Middle frontal gyrus (tissue), 1 donor: Measurements from ENCODE around the gene CPB1.

Experiments
- DNase-seq: peaks from one replicate; pipeline ENCODE4 v3.0.0-alpha.2; 2015; ENCODE audit warnings: low spot score; ENCODE audit errors: extremely low spot score

CPB1 gene

GRCh38 chr3:148829926-148830325 is 2.3 kb downstream of the CPB1 start:
- no peak for DNase-seq

- DNase-seq, result no peak
These were observed 5.6 kb downstream of the CPB1 start for GRCh38 chr3:148833223-148833622.

GRCh38 chr3:148839805-148840204 is 12.2 kb downstream of the CPB1 start:
- no peak for DNase-seq

- DNase-seq, result no peak
These were observed 12.8 kb downstream of the CPB1 start for GRCh38 chr3:148840451-148840850.

GRCh38 chr3:148845756-148846395 is 18.3 kb downstream of the CPB1 start:
- DNase-seq, result no peak

GRCh38 chr3:148847351-148847750 is 19.7 kb downstream of the CPB1 start:
- DNase-seq, result no peak

GRCh38 chr3:148848410-148848809 is 20.8 kb downstream of the CPB1 start:
- DNase-seq, result no peak

- DNase-seq, result no peak
These were observed 24.8 kb downstream of the CPB1 start for GRCh38 chr3:148852271-148852992.

- no peak for DNase-seq
These were observed 25.5 kb downstream of the CPB1 start for GRCh38 chr3:148853076-148853475.

- DNase-seq, result no peak
These were observed 26.4 kb downstream of the CPB1 start for GRCh38 chr3:148854061-148854460.

GRCh38 chr3:148856384-148856783 is 28.8 kb downstream of the CPB1 start:
- DNase-seq, result no peak

- no peak for DNase-seq
These were observed 29.7 kb downstream of the CPB1 start for GRCh38 chr3:148857316-148857715.

- DNase-seq, result no peak
These were observed 33.8 kb downstream of the CPB1 start for GRCh38 chr3:148861277-148861869.

GRCh38 chr3:148863297-148863696 is 35.7 kb downstream of the CPB1 start:
- no peak for DNase-seq

- no peak for DNase-seq
These were observed 36.2 kb downstream of the CPB1 start for GRCh38 chr3:148863814-148864213.

- DNase-seq, result no peak
These were observed 37.4 kb downstream of the CPB1 start, which contains the start of gene CPA3 for GRCh38 chr3:148865049-148865448. TSS of gene CPA3 (plus strand) at chr3:148865296. CDS start at chr3:148865308, 12 bp downstream.

GRCh38 chr3:148866261-148866660 is 38.6 kb downstream of the CPB1 start:
- no peak for DNase-seq

GRCh38 chr3:148873270-148873927 is 45.8 kb downstream of the CPB1 start:
- DNase-seq, result no peak

GRCh38 chr3:148873977-148874376 is 46.4 kb downstream of the CPB1 start:
- no peak for DNase-seq

GRCh38 chr3:148878095-148878494 is 50.5 kb downstream of the CPB1 start:
- no peak for DNase-seq

GRCh38 chr3:148879256-148879655 is 51.6 kb downstream of the CPB1 start:
- DNase-seq, result no peak

GRCh38 chr3:148880681-148881080 is 53.1 kb downstream of the CPB1 start:
- no peak for DNase-seq
